GM19468 (cell line): Measurements from ENCODE around the gene TRIM54.
"Not testable (repeated sequence)": the region's sequence is repeated elsewhere in the genome, so short reads cannot be mapped to it uniquely, and the experiment has no call there.

Source experiments
- ATAC-seq: cut with Tn5 transposase; IDR thresholded peaks from one replicate; pipeline ENCODE4 v1.9.1; 2021; ENCODE audit warnings: mild to moderate bottlenecking, moderate library complexity, moderate number of reproducible peaks; ENCODE audit not compliant: unreplicated experiment; ENCODE audit errors: extremely low read depth

TRIM54 gene

GRCh38 chr2:27278010-27278409 lies 4.2 kb upstream of the TRIM54 start:
- ATAC-seq = no peak

- no peak for ATAC-seq
These were observed 1.4 kb upstream of the TRIM54 start for GRCh38 chr2:27280826-27281225.

- no peak for ATAC-seq
These were observed 787 bp upstream of the TRIM54 start for GRCh38 chr2:27281442-27281841.

- no peak for ATAC-seq
These were observed 663 bp downstream of the TRIM54 start for GRCh38 chr2:27282892-27283291.

- no peak for ATAC-seq
These were observed 2.8 kb downstream of the TRIM54 start for GRCh38 chr2:27284996-27285395.

- ATAC-seq = no peak
These were observed 3.3 kb downstream of the TRIM54 start for GRCh38 chr2:27285481-27285880.

GRCh38 chr2:27288610-27289009 lies 6.4 kb downstream of the TRIM54 start:
- ATAC-seq = no peak

GRCh38 chr2:27290549-27290948 lies 8.3 kb downstream of the TRIM54 start:
- ATAC-seq = no peak

- ATAC-seq = no peak
These were observed 9.6 kb downstream of the TRIM54 start for GRCh38 chr2:27291865-27292264.

- no peak for ATAC-seq
These were observed 12.7 kb downstream of the TRIM54 start for GRCh38 chr2:27294928-27295327.

GRCh38 chr2:27296481-27296880 lies 14.3 kb downstream of the TRIM54 start:
- ATAC-seq = no peak

- no peak for ATAC-seq
These were observed 15.0 kb downstream of the TRIM54 start for GRCh38 chr2:27297195-27297594.

- no peak for ATAC-seq
These were observed 16.3 kb downstream of the TRIM54 start for GRCh38 chr2:27298391-27299080.

GRCh38 chr2:27300606-27301005 lies 18.4 kb downstream of the TRIM54 start:
- ATAC-seq = not testable (repeated sequence)

GRCh38 chr2:27303093-27304025 lies 21.1 kb downstream of the TRIM54 start:
- no peak for ATAC-seq

- ATAC-seq = no peak
These were observed 22.4 kb downstream of the TRIM54 start for GRCh38 chr2:27304488-27305240.

GRCh38 chr2:27305516-27305915 lies 23.3 kb downstream of the TRIM54 start:
- ATAC-seq = no peak

- ATAC-seq = no peak
These were observed 23.9 kb downstream of the TRIM54 start for GRCh38 chr2:27306136-27306535.

- no peak for ATAC-seq
These were observed 24.5 kb downstream of the TRIM54 start for GRCh38 chr2:27306573-27307286.

- ATAC-seq = no peak
These were observed 25.0 kb downstream of the TRIM54 start for GRCh38 chr2:27307287-27307544.
